ELF-1 (cell line): ENCODE measurements around the gene LGALS3BP.

Experiments
- DNase-seq: peaks from one replicate; pipeline ENCODE4 v3.0.0-alpha.2; 2016; ENCODE audit warnings: low read depth, low spot score

The LGALS3BP gene

DNA sequence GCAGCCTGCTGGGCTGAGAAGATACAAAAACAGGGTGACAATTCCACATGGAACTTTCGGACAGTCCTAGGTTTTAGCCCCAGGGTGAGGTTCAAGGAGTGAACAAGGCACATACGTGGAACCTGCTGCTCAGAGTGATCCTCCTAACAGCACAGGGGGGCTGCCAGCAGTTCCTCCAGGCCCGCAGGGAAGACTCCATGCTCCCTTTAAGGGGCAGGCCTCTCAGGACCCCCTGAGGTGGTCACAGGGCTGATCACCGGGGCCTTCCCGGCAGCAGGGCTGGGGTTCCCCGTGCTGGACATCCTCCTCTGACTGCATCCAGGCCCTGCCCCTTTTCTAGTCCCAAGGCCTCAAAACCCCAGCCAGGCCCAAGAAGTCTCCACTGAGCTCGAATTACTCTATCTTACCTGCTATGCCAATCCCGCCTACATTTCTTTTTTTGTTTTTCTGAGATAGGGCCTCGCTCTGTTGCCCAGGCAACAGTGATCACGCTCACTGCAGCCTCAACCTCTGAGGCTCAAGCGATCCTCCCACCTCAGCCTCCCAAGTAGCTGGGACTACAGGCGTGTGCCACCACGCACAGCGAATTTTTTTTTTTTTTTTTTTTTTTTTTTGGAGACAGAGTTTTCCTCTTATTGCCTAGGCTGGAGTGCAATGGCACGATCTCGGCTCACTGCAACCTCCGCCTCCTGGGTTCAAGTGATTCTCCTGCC, 19.5 kb upstream of the LGALS3BP start:
- DNase-seq: no peak

DNA sequence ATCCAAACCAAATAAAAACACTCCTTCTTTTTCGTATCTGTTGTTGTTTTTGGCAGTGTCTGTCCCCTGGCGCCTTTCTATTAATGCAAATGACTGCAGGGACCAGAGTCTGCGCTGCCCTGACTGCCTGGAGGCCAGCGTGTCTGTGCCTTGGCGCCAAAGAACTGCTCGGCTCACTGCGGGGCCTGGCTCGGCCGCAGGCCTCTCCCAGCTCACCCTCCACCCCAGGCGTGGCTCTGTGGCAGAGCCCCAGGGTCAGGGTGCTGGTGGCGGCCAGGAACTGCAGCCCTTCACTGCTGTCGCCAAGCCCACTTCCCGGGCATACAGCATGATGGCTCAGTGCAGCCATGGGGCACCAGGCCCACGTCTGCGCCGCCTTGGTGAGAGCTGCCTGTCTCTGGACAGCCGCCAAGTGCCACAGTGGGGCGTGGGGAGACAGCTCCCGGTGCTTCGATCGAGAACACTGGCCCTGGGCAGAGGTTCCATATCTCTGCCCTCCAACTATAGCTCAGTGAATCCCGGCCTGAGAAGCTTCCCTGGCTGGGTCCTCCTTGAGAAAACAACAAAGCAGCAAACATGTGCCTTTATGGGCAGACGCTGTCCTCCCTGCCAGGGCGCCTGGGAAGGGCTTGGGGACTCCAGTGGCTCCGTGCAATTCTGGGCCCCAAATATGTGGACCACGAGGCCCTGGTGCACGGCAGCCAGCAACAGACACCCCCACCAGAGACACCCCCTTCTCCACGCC, 18.8 kb upstream of the LGALS3BP start:
- DNase-seq: no peak

DNA sequence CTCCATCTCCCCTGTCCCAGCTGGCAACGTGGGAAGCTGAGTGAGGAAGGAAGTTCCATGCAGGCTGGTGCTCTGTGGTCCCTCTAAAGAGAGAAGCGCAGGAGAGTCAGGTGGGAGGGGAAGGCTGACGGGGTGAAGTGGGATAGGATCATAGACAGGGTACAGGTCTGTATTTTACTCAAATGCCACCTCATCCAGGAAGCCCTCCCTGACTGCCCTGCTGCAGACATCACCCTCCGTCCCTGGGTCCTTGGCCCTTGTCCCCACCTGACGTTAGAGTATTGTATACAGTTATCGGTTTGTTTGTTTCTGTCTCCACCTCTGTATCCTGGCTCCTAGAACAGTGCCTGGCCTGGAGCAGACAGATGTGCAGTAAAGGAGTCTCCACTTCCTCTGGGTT, 18.2 kb upstream of the LGALS3BP start:
- DNase-seq: no peak

DNA sequence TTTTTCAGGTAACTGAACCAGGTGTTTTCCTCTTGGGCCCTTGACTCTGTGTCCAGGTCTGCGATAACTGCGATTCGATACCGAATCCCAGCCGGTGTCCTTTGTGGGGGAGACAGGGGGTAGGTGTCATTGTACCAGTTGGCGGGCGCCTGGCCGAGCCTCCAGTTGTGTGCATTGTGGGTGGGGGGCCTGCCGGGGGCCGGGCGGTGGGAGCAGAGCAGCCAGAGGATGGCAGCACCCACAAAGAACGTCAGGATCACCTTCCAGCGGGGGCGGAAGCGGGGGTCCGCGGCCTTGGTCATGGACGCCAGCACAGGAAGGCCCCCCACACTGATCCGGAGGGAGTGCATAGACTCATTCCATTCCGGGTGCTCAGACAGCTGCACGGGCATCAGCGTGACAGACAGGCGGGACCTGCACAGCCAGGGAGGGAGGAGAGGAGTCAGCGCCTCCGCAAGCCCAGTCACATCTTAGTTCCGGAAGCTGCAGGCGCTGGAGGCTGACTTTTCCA, 17.6 kb upstream of the LGALS3BP start:
- no peak for DNase-seq

DNA sequence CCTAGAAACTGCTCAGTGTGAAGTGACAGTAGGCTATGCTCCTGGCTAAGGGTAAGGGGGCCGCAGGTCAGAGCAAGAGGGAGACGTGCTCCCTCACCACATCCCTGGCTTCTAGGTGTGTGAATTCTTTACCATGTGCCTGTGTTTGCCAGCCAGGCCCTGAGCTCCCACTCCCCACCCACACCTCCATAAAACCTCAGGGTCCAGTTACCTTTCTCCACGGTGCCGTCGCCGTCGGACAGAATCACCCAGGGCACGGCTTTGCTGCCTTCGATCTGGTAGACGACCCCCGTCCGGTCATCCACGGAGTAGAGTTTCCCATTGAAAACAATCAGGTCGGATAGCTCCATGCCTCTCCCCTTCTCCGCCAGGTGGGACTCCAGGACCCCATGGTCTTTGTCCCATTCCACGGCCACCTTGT, 17.1 kb upstream of the LGALS3BP start:
- DNase-seq: no peak

DNA sequence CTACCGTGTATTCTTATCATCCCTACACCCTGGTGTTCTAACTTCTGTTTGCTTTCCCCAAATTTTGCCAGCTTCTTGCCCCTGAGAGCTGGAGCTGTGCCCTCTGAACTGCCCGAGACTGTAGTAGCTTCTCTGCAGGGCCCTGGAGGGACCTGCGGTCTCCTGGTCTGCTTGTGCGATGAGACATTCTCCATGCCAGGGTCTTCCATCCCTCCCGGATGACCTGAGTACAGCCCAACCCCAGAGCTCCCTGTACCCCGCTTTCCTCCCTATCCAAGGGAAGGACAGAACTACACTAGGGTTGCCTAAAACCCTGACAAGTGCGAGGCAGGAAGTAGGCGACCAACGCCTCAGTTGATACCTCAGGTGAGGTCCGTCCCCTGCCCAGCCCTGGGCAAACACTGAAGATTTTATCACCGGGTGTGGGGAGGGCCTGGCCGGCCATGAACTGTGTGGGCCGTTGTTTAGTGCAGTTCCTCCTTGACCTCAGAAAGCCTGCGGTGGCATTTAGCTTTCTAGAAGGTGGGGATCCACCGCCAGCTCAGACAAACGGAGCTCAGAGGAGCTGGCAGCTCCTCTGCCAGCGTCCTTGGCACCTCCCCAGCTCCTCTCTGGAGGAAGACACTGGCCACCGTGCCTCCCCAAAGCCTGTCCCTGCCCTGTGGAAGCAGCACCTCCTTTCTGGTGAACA, 16.2 kb upstream of the LGALS3BP start:
- no peak for DNase-seq

DNA sequence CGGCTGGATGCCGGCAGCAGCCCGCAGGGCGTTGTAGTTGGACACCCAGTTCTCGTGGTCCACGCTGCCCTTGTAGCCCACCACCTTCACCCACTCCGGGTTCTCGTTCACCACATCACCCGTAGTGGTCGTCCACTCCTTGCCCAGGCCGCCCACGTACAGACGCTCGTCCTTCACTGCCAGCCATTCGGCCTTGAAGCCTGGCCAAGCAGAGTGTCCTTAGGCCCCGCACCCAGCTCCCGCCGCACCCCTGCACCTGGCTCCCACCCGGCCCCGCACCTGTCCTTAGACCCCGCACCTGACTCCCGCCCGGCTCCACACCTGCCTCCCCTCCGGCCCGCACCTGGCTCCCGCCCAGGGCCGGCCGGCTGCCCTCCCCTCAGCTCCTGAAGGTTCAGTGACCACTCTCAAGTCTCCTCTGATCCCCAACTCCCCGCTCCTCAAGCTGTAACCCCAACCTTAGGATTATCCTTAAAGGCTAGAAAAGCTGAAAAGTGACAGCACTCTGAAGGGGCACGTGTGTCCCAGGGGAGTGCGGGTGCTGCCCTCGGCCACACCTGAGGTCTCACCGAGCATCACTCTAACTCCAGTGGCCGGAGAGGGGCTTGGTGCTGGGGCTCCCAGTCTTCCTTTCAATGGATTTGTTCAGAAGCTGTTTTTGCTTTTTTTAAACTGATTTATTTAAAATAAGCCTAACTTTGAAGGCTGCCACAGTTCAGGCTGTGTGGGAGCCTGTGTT, 15.5 kb upstream of the LGALS3BP start:
- no peak for DNase-seq

DNA sequence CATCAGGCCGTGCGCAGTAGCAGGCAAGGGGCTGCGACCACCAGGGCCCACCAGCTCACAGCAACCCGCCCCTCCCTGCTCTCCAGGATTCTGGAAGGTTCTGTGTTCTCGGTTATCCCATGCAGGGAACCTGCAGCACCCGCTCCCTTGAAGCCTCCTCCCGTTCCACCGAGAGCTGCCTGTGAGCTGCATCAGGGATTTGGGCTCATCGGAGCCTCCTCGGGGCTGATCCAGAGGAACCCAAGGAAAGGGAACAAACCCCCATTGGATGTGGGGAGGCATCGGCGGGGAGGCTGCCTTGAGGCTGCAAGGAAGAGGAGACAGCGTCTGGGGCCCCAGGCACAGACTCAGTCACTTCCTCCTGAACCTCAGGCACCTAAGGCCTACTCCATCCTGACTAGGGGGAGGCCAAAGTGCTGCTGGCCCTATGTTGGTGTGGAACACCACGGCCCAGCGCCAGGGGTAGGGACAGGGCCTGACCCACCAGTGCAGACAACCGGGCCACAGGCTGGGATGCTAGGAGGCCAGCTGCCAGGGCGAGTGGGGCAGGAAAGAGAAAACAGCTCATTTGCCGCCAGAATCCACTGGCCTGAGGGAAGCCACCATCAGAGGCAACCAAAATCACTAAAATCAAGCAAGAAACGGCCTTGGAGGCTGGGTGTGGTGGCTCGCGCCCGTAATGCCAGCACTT, 14.4 kb upstream of the LGALS3BP start:
- DNase-seq: no peak

DNA sequence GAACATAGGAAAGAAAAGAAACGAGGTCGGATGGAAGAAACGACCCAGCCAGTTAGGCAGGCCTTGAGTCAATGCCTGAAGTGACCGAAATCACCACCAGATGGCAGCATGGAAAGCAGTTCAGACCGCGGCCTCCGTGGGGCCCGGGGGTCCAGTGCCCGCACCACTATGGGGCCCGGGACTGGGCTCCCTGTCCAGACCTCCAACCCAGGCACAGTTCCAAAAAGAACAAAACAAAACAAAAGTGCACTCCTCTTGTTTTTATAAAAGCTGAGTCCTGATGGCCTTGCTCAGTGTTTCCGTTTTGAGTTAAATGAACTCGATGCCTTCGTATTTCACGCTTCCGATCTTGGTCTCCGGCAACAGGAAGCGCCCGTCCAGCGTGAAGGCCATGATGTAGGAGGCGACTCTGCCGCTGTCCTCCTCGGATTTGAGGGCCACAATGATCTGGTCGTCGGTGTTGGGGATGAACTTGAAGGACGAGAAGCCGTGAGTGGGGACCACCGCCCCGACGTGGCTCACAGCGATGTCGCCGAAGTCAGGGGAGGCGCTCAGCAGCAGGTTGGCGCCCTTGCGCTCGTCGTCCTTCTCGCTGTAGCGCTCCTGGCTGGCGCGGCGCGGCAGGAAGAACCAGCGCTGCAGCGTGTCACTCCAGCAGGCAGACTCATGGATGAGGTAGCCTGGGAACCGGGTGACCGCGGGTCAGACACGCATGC, 13.7 kb upstream of the LGALS3BP start:
- peak; percentile 63 for DNase-seq

DNA sequence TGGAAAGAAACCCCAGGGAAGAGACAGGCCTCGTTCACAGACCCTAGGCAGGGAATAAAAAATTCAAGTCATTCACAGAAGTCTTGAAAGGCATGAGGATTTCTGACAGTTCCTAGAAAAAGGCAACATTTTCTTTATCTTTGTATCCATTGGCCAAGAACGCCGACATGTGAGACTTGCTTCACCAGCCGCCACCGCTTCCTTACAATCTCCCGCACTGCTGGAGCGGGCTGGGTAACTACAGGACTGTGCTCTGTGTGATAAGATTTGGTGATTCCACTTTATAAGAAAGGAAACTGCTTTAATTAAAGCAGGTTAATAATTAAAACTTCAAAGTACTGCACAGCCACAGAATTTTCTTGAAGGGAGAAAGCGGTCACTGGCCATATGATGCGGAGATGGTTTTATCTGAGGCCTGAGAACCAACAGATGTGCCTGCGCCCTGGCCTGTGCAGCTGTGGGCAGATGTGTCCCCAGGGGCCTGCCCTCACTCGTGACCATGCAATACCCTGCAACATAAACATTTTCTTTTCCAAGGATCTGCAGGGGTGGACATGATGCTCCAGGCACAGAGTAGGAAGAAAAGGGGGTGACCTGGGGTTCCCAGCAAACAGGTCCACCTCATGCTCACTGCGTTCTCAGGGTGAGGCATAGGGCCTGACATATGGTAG, 13.0 kb upstream of the LGALS3BP start:
- no peak for DNase-seq

DNA sequence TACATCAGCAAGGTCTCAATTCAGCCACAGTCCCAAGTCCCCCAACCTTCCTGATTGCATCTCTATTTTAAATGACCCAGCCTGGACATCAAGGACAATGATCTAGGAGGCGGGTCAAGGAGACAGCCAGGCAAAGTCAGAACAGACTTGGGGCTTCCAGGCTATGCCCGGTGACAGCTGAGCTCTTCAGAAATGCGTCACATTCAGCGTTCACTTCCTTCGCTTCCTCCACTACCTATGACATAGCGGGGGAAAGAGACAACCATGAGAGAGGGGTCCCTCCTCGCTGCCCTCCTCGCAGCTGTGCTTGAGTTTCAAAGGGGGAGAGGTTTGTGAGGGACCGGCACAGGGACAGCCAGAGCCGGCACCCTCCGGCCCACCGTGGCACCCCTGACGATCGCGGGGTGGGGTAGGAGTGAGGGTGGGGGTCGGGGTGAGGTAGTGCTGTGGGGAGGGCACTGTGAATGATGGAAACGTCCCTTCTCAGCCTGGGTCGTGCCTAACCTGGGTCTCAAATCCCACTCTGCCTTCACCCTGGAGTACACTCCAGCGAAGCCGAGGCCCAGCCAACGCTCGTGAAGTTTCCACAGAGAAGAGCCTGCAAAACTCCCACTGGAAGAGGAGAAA, 12.3 kb upstream of the LGALS3BP start:
- DNase-seq: no peak

DNA sequence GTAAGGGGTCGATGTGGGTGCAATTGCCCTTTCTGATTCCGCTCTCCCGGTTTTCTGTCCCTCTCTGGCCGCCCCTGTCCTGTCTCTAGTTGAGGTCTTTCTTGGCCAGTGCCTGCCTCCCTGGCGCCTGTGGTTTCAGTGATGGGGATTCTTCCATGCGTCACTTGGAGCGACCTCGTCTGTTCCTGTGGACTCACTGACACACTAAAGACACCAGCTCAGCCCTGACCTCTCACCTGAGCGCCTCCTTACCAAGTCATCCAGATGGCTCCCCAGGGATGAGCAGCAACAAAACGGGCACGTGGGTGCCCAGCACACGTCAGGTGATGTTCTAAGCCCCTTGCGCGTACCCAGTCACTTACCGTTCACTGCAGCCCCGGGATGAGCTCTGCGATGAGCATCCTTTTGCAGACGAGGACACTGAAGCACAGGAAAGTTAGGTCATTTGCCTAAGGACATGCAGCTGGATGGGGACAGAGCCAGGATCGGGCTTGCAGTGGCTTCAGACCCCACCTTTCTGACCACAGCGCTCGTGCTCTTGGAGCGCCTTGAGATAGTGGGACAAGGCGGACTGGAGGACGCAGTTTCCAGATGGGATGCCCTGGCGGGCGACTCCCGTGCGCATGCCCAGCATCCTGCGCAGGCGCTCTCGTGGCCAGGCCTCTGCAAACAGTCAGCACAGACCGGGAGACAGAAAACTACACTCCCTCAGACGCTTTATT, 11.5 kb upstream of the LGALS3BP start:
- DNase-seq: no peak

DNA sequence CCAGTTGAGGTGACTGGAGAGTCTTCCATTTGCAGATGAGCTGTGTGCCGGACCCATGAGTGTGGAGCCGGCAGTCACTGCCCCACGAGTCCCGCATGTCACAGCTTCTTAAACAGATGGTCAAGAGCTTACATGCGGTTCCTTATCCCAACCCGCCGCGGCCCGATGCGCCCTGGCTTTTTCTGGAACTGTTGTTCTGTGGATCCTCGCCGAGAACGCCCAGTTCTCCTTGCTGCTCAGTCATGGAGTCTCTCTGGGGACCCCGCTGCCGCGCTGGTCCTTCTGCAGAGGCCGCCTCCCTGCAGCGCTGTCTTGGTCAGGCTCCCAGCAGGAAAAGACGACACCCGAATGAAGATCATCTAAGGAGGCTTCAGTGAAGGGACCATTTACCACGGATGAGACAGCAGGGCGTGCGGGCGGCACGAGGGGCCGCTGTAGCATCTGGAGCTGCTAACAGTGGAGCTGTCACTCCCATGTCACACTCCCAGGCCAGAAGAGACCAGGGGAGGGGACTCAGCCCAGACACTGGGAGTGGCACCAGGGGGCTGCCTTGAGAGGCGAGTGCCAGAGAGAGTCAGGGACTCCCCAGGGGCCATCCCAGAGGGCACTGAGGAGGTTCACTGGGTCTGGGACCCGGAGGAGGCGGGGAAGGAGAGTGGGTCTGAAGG, 10.8 kb upstream of the LGALS3BP start:
- DNase-seq: no peak

DNA sequence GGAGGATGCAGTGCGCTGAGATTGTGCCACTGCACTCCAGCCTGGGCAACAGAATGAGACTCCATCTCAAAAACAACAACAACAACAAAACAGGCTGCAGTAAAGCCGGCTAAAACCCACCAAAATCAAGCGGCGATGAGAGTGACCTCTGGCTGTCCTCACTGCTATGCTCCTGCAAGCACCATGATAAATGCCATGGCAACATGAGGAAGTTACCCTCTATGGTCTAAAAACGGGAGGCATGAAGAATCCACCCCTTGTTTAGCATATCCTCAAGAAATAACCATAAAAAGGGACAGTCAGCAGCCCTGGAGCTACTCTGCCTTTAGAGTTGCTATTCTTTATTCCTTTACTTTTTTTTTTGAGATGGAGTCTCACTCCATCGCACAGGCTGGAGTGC, 8.4 kb upstream of the LGALS3BP start:
- no peak for DNase-seq

DNA sequence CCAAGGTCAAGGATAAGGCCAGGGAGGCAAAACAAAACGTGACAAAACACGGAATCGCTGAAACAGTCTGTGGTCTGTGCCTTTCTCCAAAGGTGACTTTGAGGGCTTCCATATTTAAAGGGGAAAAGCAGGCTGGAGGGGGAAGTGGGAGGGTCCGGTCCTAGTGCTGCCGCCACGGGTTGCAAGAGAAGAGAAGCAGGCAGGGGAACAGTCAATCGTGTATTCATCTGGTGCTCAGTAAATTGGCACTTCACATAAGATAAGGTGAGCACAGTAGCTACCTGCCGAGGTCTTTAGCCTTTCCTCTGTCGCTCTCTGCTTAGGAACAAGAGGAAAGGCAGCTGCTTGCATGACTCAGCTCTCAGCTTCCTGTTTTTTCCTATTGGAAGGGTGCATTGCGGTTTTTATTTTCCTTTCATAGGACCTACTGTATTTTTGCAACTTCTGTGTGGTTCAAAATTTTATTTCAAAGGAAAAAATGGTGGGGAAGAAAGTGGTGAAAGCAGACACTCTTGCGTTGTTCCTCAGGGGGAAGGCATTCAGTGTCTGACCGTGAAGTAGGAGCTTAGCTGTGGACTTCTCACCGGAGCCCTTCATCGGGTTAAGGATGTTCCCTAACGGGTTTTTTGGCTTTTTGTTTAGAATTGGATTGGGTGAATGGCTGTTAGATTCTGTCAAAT, 7.1 kb upstream of the LGALS3BP start:
- no peak for DNase-seq

DNA sequence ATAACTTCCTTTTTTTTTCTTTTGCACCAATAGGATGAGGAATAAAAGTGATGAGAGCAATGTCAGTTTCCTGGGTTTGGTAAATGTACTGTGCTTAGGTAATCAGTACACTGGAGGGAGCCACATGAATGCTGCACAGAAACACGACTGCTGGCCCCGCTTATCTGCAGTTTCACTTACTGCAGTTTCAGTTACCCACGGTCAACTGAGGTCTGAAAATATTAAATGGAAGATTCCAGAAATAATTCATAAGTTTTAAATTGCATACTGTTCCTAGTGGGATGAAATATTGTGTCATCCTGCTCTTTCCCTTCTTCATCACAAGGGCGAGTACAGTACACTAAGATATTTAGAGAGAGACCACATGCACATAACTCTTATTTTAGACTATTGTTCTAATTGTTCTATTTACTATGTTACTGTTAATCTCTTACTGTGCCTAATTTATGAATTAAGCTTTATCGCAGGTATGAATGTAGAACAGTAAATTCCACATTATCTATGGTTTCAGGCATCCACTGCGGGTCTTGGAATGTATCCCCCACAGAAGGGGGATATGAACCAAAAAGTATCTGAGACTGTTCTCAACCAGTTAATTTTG, 6.4 kb upstream of the LGALS3BP start:
- DNase-seq: no peak

DNA sequence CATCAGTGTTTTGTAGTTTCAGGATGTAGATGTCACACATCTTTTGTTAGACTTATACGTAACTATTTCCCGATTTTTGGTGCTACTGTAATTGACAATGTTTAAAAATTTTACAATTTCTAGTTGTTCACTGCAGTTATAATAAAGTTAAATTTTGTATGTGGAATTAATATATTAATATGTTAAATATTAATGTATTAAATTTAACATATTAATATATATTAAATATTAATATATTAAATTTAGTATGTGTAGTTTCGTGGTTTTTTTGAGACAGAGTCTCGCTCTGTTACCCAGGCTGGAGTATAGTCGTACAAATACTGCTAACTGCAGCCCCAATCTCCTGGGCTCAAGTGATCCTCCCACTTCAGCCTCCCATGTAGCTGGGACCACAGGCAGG, 5.7 kb upstream of the LGALS3BP start:
- DNase-seq: no peak
